ENCODE results near the gene TGFBR3.

Gene TGFBR3

DNA sequence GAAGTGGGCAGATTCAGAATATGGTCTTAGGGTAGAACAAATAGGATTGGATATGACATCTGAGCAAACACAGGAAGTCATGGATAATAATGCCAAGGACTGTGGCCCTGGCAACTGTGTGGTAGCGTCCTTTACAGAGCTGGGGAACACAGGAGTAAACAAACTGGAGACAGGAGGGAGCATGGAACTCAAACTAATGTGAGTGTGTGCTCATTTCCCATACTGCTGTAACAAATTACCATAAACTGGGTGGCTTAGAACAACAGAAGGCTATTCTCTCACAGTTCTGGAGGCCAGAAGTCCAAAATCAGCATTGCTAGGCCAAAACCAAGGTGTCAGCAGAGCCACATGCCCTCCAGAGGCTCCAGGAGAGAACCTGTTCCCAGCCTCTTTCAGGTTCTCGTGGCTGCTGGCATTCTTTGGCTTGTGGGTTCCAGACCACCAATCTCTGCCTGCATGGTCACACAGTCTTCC is 106.4 kb downstream of the TGFBR3 start:
- Histone ChIP-seq H3K4me1 (ENCODE audit: control insufficient read depth in 2 of 2, insufficient read depth in 1 of 2, low read depth in 1 of 2, low read length in 2 of 2) (peaks cover 3 to 17% of the 10 kb centered on the region in 2 donors), H2BK5ac (ENCODE audit: low read length) (no peak overlapping the region), H3K36me3 (replicated peaks in 1 of 2; ENCODE audit: control insufficient read depth in 2 of 2, insufficient read depth in 2 of 2, low read length in 2 of 2) (no peaks in the 10 kb centered on the region), H3K4me2 (ENCODE audit: insufficient read depth, low read length, poor library complexity, severe bottlenecking) (no peak overlapping the region), H3K4ac (ENCODE audit: low read length) (no peak overlapping the region), H3K9ac (ENCODE audit: low read depth, low read length, poor library complexity) (no peak overlapping the region), H2BK12ac (ENCODE audit: low read length) (no peak overlapping the region), H2BK15ac (ENCODE audit: low read length) (no peak overlapping the region), H3K23ac (ENCODE audit: low read depth, low read length, poor library complexity) (no peak overlapping the region), H3K27me3 (ENCODE audit: control insufficient read depth in 3 of 3, insufficient read depth in 3 of 3, low read depth in 1 of 3, low read length in 3 of 3) (no peaks in the 10 kb centered on the region), H2BK120ac (ENCODE audit: low read depth, low read length) (no peak overlapping the region), H4K8ac (ENCODE audit: low read depth, low read length) (no peak overlapping the region), H3K27ac (replicated peaks; ENCODE audit: low read length) (no peak overlapping the region), H3K79me1 (ENCODE audit: low read depth, low read length) (no peaks in the 10 kb centered on the region), H3K18ac (ENCODE audit: low read length) (no peak overlapping the region), H3K9me3 (replicated peaks in 1 of 2; ENCODE audit: control insufficient read depth in 2 of 2, insufficient read depth in 1 of 2, low read depth in 1 of 2, low read length in 2 of 2) (no peaks in the 10 kb centered on the region), H3K4me3 (ENCODE audit: low read length in 2 of 2) (no peak overlapping the region), H4K91ac (ENCODE audit: low read depth, low read length, poor library complexity) (no peak overlapping the region), H3K14ac (ENCODE audit: low read length) (no peak overlapping the region), H2AFZ (ENCODE audit: low read length) (peak overlapping the region; percentile 42), H2AK5ac (ENCODE audit: low read depth, low read length) (no peak overlapping the region)
- WGBS, 2 donors (ENCODE audit: extremely low coverage in 2 of 2, insufficient read length in 2 of 2, insufficient replicate concordance in 1 of 2), result no CpG with 5 or more reads among the region's 2 CpGs
- DNase-seq (ENCODE audit: low spot score), result no peak

DNA sequence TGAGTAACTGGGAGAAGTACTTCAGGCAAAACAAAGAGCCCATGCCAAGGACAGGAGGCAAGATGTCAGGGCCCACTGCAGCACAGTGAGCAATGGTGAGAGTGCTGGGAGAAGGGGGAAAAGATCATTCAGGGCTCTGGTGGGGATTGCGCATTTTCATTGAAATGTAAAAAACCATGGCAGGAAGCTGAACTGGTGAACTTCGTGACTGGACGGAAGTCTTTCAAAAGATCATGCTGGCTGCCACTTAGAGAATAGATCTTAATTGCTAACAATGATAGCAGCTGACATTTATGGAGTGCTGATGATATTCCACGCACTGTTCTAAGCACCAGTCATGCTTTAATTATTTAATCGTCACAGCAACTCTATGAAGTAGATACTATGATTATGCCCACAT is 107.0 kb downstream of the TGFBR3 start:
- no peak overlapping the region for H2BK120ac ChIP-seq (ENCODE audit: low read depth, low read length)
- H2BK5ac ChIP-seq (ENCODE audit: low read length), result no peak overlapping the region
- H2AFZ ChIP-seq (ENCODE audit: low read length), result peak overlapping the region; percentile 42
- H2BK15ac ChIP-seq (ENCODE audit: low read length), result no peak overlapping the region
- H3K4me3 ChIP-seq (ENCODE audit: low read length in 2 of 2), result no peak overlapping the region
- DNase-seq (ENCODE audit: low spot score), result no peak
- H3K23ac ChIP-seq (ENCODE audit: low read depth, low read length, poor library complexity), result no peak overlapping the region
- H3K4ac ChIP-seq (ENCODE audit: low read length), result no peak overlapping the region
- no peak overlapping the region for H3K27ac ChIP-seq (replicated peaks; ENCODE audit: low read length)
- no peak overlapping the region for H4K8ac ChIP-seq (ENCODE audit: low read depth, low read length)
- no peaks in the 10 kb centered on the region for H3K27me3 ChIP-seq (ENCODE audit: control insufficient read depth in 3 of 3, insufficient read depth in 3 of 3, low read depth in 1 of 3, low read length in 3 of 3)
- no peak overlapping the region for H2BK12ac ChIP-seq (ENCODE audit: low read length)
- no peak overlapping the region for H3K9ac ChIP-seq (ENCODE audit: low read depth, low read length, poor library complexity)
- no peaks in the 10 kb centered on the region for H3K79me1 ChIP-seq (ENCODE audit: low read depth, low read length)
- no peaks in the 10 kb centered on the region for H3K9me3 ChIP-seq (replicated peaks in 1 of 2; ENCODE audit: control insufficient read depth in 2 of 2, insufficient read depth in 1 of 2, low read depth in 1 of 2, low read length in 2 of 2)
- WGBS, 2 donors (ENCODE audit: extremely low coverage in 2 of 2, insufficient read length in 2 of 2, insufficient replicate concordance in 1 of 2), result no CpG with 5 or more reads among the region's 5 CpGs
- no peak overlapping the region for H3K14ac ChIP-seq (ENCODE audit: low read length)
- H2AK5ac ChIP-seq (ENCODE audit: low read depth, low read length), result no peak overlapping the region
- H3K36me3 ChIP-seq (replicated peaks in 1 of 2; ENCODE audit: control insufficient read depth in 2 of 2, insufficient read depth in 2 of 2, low read length in 2 of 2), result no peaks in the 10 kb centered on the region
- H4K91ac ChIP-seq (ENCODE audit: low read depth, low read length, poor library complexity), result no peak overlapping the region
- H3K18ac ChIP-seq (ENCODE audit: low read length), result no peak overlapping the region
- H3K4me2 ChIP-seq (ENCODE audit: insufficient read depth, low read length, poor library complexity, severe bottlenecking), result no peak overlapping the region
- peaks cover 3 to 17% of the 10 kb centered on the region in 2 donors for H3K4me1 ChIP-seq (ENCODE audit: control insufficient read depth in 2 of 2, insufficient read depth in 1 of 2, low read depth in 1 of 2, low read length in 2 of 2)

DNA sequence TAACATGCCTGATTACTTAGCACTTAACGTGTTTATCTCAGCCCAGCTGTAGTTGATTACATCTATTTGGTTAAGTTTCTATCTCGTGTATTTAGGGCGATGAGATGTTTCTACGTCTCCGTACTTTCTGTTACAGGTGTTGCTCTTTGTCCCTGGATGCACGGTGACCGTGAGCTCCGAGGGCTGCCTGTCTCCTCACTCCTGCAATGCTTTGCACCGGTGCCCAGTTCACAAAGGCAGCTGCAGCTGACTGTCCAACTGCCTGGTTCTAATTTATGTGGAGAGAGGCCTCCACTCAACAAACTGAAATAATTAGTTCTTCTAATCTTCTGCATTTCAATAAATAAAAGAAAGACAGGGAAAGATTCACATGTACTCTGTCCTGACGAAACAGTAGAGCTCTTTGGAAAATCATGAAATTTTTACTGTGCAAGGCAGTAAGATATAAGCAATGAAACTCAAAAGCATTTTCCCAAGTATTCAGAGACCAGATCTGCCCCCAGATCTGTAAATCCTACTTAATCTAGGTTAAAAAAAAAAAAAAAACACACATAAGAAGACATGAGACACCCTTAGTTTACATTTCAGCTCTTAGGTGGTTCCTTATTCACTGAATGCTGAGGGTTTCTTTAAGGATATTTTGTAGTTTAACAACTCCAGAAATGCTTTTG is 108.2 kb downstream of the TGFBR3 start:
- no peak overlapping the region for H3K4ac ChIP-seq (ENCODE audit: low read length)
- H3K4me3 ChIP-seq (ENCODE audit: low read length in 2 of 2), result no peak overlapping the region
- no peak overlapping the region for H3K27ac ChIP-seq (replicated peaks; ENCODE audit: low read length)
- no peak overlapping the region for H2BK120ac ChIP-seq (ENCODE audit: low read depth, low read length)
- no peak overlapping the region for H3K23ac ChIP-seq (ENCODE audit: low read depth, low read length, poor library complexity)
- H3K36me3 ChIP-seq (replicated peaks in 1 of 2; ENCODE audit: control insufficient read depth in 2 of 2, insufficient read depth in 2 of 2, low read length in 2 of 2), result no peaks in the 10 kb centered on the region
- H3K27me3 ChIP-seq (ENCODE audit: control insufficient read depth in 3 of 3, insufficient read depth in 3 of 3, low read depth in 1 of 3, low read length in 3 of 3), result no peaks in the 10 kb centered on the region
- no peak overlapping the region for H3K18ac ChIP-seq (ENCODE audit: low read length)
- no peak for DNase-seq (ENCODE audit: low spot score)
- no peak overlapping the region for H2BK12ac ChIP-seq (ENCODE audit: low read length)
- H3K14ac ChIP-seq (ENCODE audit: low read length), result no peak overlapping the region
- no peak overlapping the region for H3K4me2 ChIP-seq (ENCODE audit: insufficient read depth, low read length, poor library complexity, severe bottlenecking)
- no peaks in the 10 kb centered on the region for H3K79me1 ChIP-seq (ENCODE audit: low read depth, low read length)
- no CpG with 5 or more reads among the region's 10 CpGs for WGBS, 2 donors (ENCODE audit: extremely low coverage in 2 of 2, insufficient read length in 2 of 2, insufficient replicate concordance in 1 of 2)
- H2AK5ac ChIP-seq (ENCODE audit: low read depth, low read length), result no peak overlapping the region
- no peak overlapping the region for H4K91ac ChIP-seq (ENCODE audit: low read depth, low read length, poor library complexity)
- no peaks in the 10 kb centered on the region for H3K9me3 ChIP-seq (replicated peaks in 1 of 2; ENCODE audit: control insufficient read depth in 2 of 2, insufficient read depth in 1 of 2, low read depth in 1 of 2, low read length in 2 of 2)
- H4K8ac ChIP-seq (ENCODE audit: low read depth, low read length), result no peak overlapping the region
- H2BK15ac ChIP-seq (ENCODE audit: low read length), result no peak overlapping the region
- H2BK5ac ChIP-seq (ENCODE audit: low read length), result no peak overlapping the region
- no peak overlapping the region for H2AFZ ChIP-seq (ENCODE audit: low read length)
- peaks cover 3 to 17% of the 10 kb centered on the region in 2 donors for H3K4me1 ChIP-seq (ENCODE audit: control insufficient read depth in 2 of 2, insufficient read depth in 1 of 2, low read depth in 1 of 2, low read length in 2 of 2)
- no peak overlapping the region for H3K9ac ChIP-seq (ENCODE audit: low read depth, low read length, poor library complexity)

DNA sequence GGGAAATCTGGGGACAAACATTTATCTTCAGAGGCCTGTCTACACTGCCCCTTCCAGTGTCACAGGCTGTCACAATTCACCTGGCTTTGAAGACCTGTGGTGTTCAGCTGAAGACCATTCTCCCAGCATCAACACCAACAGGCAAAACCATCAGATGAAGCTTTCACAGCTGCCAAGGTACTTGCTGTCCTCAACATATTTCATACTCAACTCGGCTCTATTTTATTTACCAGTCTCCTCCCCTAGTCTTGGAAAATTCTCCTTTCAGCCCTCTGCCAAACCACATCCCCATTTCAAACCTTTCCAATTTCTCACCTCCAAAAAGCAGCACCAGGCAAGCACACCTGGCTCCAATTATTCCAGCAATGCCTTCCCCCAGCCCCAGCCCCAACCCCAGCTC is 108.8 kb downstream of the TGFBR3 start:
- peaks cover 3 to 17% of the 10 kb centered on the region in 2 donors for H3K4me1 ChIP-seq (ENCODE audit: control insufficient read depth in 2 of 2, insufficient read depth in 1 of 2, low read depth in 1 of 2, low read length in 2 of 2)
- no peak overlapping the region for H4K8ac ChIP-seq (ENCODE audit: low read depth, low read length)
- H2BK120ac ChIP-seq (ENCODE audit: low read depth, low read length), result no peak overlapping the region
- no peak overlapping the region for H3K14ac ChIP-seq (ENCODE audit: low read length)
- no peak overlapping the region for H2AK5ac ChIP-seq (ENCODE audit: low read depth, low read length)
- H2BK15ac ChIP-seq (ENCODE audit: low read length), result no peak overlapping the region
- H3K4me3 ChIP-seq (ENCODE audit: low read length in 2 of 2), result no peak overlapping the region
- no peaks in the 10 kb centered on the region for H3K79me1 ChIP-seq (ENCODE audit: low read depth, low read length)
- no peak overlapping the region for H3K23ac ChIP-seq (ENCODE audit: low read depth, low read length, poor library complexity)
- no peak overlapping the region for H3K27ac ChIP-seq (replicated peaks; ENCODE audit: low read length)
- no CpG with 5 or more reads among the region's 1 CpG for WGBS, 2 donors (ENCODE audit: extremely low coverage in 2 of 2, insufficient read length in 2 of 2, insufficient replicate concordance in 1 of 2)
- no peak for DNase-seq (ENCODE audit: low spot score)
- no peak overlapping the region for H3K4ac ChIP-seq (ENCODE audit: low read length)
- no peak overlapping the region for H3K4me2 ChIP-seq (ENCODE audit: insufficient read depth, low read length, poor library complexity, severe bottlenecking)
- no peak overlapping the region for H2AFZ ChIP-seq (ENCODE audit: low read length)
- no peak overlapping the region for H4K91ac ChIP-seq (ENCODE audit: low read depth, low read length, poor library complexity)
- H3K36me3 ChIP-seq (replicated peaks in 1 of 2; ENCODE audit: control insufficient read depth in 2 of 2, insufficient read depth in 2 of 2, low read length in 2 of 2), result no peaks in the 10 kb centered on the region
- H3K9ac ChIP-seq (ENCODE audit: low read depth, low read length, poor library complexity), result no peak overlapping the region
- no peak overlapping the region for H2BK12ac ChIP-seq (ENCODE audit: low read length)
- no peak overlapping the region for H3K18ac ChIP-seq (ENCODE audit: low read length)
- no peaks in the 10 kb centered on the region for H3K9me3 ChIP-seq (replicated peaks in 1 of 2; ENCODE audit: control insufficient read depth in 2 of 2, insufficient read depth in 1 of 2, low read depth in 1 of 2, low read length in 2 of 2)
- H3K27me3 ChIP-seq (ENCODE audit: control insufficient read depth in 3 of 3, insufficient read depth in 3 of 3, low read depth in 1 of 3, low read length in 3 of 3), result no peaks in the 10 kb centered on the region
- H2BK5ac ChIP-seq (ENCODE audit: low read length), result no peak overlapping the region

All from neuronal stem cell (in vitro differentiated cells).